ENCODE measurements around the gene HOXA7. TPM values are rescaled to one million over a fixed set of nuclear protein-coding genes. Genes with fewer than 3 reads are reported as not detected.

HOXA7 gene
- total and polyA plus RNA-seq, 7 donors: 2.9 to 10.2 (median 6.2) TPM

DNA sequence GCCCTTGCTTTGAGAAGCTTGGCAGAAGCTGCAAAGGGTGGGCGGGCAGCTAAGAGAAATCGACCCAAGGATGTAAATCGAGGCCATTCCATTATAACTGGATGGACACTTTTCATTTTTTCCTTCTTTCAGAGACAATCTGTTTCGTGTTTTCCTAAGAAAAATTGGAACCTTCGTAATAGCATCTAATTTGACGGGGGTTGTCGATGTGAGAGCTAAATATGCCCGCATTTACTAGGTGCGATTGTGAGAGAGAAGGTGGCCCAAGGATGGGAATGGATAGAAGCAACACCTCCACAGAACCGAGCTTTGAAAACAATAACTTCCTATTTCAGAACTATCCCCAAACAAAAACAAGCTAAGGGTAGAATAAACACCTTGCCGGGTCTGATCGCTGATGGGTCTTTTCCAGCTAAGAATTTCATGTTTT is 25.1 kb downstream of the HOXA7 start:
- 47 to 51% (median 50%) methylated on average over 12 of the region's 12 CpGs for WGBS, 3 donors
- ATAC-seq (no peak), DNase-seq (no peak)
- Histone ChIP-seq H3K27me3 (ENCODE audit: insufficient read depth in 3 of 3, low read length in 2 of 3) (no peaks in the 10 kb centered on the region), H3K36me3 (ENCODE audit: insufficient read depth in 1 of 2, low read depth in 1 of 2) (no peaks in the 10 kb centered on the region), H3K4me1 (peaks cover 70% of the 10 kb centered on the region), H3K9me3 (no peaks in the 10 kb centered on the region), H3K4me3 (peak overlapping the region; percentile 92), H3K27ac (peak overlapping the region; percentile 94)
- TF ChIP-seq, protein P1, sequence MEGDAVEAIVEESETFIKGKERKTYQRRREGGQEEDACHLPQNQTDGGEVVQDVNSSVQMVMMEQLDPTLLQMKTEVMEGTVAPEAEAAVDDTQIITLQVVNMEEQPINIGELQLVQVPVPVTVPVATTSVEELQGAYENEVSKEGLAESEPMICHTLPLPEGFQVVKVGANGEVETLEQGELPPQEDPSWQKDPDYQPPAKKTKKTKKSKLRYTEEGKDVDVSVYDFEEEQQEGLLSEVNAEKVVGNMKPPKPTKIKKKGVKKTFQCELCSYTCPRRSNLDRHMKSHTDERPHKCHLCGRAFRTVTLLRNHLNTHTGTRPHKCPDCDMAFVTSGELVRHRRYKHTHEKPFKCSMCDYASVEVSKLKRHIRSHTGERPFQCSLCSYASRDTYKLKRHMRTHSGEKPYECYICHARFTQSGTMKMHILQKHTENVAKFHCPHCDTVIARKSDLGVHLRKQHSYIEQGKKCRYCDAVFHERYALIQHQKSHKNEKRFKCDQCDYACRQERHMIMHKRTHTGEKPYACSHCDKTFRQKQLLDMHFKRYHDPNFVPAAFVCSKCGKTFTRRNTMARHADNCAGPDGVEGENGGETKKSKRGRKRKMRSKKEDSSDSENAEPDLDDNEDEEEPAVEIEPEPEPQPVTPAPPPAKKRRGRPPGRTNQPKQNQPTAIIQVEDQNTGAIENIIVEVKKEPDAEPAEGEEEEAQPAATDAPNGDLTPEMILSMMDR (IDR thresholded peaks at IDR 0.05): no peak
- intact Hi-C loops (cut with DNase I): loop anchor here in 1 of 2 donors (1.0 kb wide), 1 partner anchor 267 kb away; the partner anchor contains the start of gene SKAP2

DNA sequence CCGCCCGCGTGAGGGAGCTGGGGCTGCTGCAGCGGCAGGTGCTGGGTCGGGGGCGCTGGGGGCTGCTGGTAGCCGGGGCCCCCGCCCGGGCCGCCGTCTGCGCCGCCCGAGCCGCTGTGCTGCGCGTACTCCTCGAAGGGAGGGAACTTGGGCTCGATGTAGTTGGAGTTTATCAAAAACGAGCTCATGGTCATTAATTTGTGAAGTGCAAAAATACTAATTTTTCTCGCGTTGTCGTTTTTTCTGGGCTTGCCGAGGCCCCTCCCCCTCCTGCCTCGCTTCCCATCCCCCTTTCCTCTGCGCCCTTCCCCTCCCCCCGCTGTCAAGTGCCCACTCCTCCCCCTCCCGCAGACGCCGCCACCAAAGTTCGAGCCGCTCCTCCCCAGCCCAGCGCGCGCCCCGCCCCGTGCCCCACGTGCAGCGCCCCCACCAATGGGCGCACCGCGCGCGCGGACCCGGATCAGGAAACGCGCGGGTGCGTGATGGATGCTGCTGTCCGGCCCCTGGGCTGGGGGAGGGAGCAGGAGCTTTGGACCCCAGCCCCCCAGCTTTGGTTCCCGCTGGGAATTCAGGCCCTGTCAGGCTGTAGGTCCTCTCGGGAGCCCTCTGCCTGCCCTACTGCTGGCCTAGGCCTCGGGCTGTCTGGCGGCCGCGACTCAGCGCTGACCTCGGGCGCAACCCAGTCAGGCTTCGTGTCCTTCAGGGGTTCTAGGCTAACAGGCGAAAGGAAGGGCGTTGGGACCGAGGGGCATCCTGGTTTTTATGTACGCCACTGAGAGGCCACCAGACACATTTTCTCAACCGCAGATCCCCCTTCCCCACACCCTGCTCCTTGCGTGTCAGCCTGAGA is 25.7 kb downstream of the HOXA7 start, which contains the start of gene HOXA4:
Gene HOXA4 (minus strand): TSS at position 218 of the 850 bp plus-strand sequence. CDS start 24 bp downstream, at position 194.
- peaks cover 71% of the 10 kb centered on the region for H3K4me1 ChIP-seq
- DNase-seq: peak; percentile 96 to 97
- no peaks in the 10 kb centered on the region for H3K27me3 ChIP-seq (ENCODE audit: insufficient read depth in 3 of 3, low read length in 2 of 3)
- peak; percentile 93 to 97 (median 94) for ATAC-seq
- no peaks in the 10 kb centered on the region for H3K36me3 ChIP-seq (ENCODE audit: insufficient read depth in 1 of 2, low read depth in 1 of 2)
- intact Hi-C loops (cut with DNase I): loop anchor here in 1 of 2 donors (1.0 kb wide), 1 partner anchor 266 kb away; the partner anchor contains the start of gene SKAP2
- H3K27ac ChIP-seq: peak within 1 kb of the TSS; percentile 94
- H3K9me3 ChIP-seq: no peaks in the 10 kb centered on the region
- H3K4me3 ChIP-seq: peak within 1 kb of the TSS; percentile 92
- TF ChIP-seq, protein P1 (IDR thresholded peaks at IDR 0.05): no peak
- 1 to 6% (median 3%) methylated on average over 42 to 67 of the region's 67 CpGs for whole genome bisulfite sequencing, 3 donors

DNA sequence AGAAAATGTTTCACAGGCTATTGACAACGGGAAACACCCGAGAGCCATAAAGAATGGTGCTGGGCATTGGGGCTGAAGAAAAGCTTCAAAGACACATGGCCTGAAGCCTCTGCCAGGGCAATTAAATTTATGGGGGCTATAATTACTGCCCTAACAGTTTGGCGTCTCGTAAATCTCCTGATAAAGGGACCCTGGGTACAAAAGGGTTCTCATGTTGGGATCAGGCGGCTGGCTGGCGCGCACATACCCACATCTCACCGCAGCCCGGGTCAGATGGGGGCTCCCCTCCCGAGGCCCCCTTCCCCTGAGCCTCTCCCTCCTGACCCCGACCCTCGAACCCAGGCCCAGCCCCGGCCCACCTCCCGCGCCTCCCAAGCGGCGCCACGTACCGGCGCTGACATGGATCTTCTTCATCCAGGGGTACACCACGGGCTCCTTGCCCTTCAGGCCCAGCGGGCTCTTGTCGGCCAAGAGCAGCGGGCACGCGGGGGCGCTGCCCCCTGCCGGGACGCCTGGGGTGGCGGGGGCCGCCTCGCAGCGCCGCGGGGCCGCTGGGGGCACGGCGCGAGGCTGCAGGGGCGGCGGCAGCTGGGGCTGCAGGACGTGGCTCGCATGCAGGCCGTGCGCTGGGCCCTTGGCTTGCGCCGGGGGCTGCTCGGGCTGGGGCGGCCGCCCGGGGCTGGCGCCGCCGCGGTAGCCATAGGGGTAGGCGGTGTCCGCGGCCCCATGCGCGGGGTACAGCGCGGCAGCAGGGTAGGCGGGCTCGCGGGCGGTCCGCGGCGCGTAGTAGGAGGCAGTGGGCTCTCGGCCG is 26.5 kb downstream of the HOXA7 start:
- H3K27ac ChIP-seq: peak overlapping the region; percentile 94
- H3K9me3 ChIP-seq: no peaks in the 10 kb centered on the region
- TF ChIP-seq, protein P1 (IDR thresholded peaks at IDR 0.05): peak; percentile 42
- peaks cover 76% of the 10 kb centered on the region for H3K4me1 ChIP-seq
- peak; percentile 38 to 72 (median 66) for ATAC-seq
- peak overlapping the region; percentile 92 for H3K4me3 ChIP-seq
- intact Hi-C loops (cut with DNase I): no loop called here
- WGBS, 3 donors: 5 to 8% (median 6%) methylated on average over 47 to 72 of the region's 72 CpGs
- H3K36me3 ChIP-seq (ENCODE audit: insufficient read depth in 1 of 2, low read depth in 1 of 2): peaks cover 0 to 3% of the 10 kb centered on the region in 2 donors
- peak; percentile 59 to 82 for DNase-seq
- H3K27me3 ChIP-seq (ENCODE audit: insufficient read depth in 3 of 3, low read length in 2 of 3): no peaks in the 10 kb centered on the region

DNA sequence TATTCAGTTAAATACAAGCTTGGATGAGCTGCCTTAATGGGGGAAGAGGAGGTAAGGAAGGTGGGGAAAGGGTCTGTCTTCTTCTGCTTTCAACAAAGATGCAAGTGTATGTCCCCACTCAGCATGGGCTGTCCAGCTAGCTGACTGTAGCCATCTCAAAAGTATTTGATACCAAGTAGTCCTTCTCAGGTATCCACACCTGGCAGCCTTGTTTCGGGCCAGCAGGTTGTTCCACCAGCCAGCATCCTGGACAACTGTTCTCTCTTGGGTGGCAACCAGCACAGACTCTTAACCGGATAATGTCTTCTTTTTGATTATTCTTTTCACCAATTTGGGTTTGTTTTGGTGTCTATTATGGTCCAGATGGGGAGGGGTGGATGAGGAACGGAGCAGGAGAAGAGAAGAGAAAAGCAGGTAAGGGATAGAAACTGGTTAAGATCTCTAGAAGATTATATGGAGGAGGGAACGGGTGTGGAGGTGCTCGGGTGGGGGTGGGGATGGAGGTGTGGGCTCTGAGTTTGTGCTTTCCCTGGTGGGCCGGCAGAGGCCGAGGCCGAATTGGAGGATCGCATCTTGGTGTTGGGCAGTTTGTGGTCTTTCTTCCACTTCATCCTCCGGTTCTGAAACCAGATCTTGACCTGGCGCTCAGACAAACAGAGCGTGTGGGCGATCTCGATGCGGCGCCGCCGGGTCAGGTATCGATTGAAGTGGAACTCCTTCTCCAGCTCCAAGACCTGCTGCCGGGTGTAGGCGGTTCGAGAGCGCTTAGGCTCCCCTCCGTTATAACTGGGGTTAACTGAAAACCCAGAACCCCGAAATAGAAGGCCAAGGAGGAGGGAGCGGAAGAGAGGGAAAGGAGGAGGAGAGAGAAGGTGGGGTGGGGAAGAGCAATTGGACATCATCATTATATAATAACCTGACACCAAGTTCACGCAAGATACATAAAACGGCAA is 27.4 kb downstream of the HOXA7 start:
- intact Hi-C loops (cut with DNase I): no loop called here
- TF ChIP-seq, protein P1 (IDR thresholded peaks at IDR 0.05): no peak
- no peaks in the 10 kb centered on the region for H3K9me3 ChIP-seq
- peaks cover 0 to 5% of the 10 kb centered on the region in 2 donors for H3K36me3 ChIP-seq (ENCODE audit: insufficient read depth in 1 of 2, low read depth in 1 of 2)
- peak overlapping the region; percentile 94 for H3K27ac ChIP-seq
- H3K4me3 ChIP-seq: peak overlapping the region; percentile 92
- ATAC-seq (no peak), DNase-seq (peak in 1 of 2 donors; percentile 52)
- peaks cover 68% of the 10 kb centered on the region for H3K4me1 ChIP-seq
- no peaks in the 10 kb centered on the region for H3K27me3 ChIP-seq (ENCODE audit: insufficient read depth in 3 of 3, low read length in 2 of 3)
- 29 to 55% (median 34%) methylated on average over 28 of the region's 28 CpGs for WGBS, 3 donors
